DOHH2 (cell line): ENCODE measurements around the gene EXOSC7.

Experiments
- H3F3A ChIP-seq: fragments of 200-600 bp; sonication (generic), shearing (Covaris generic); 2 replicates; pipeline ENCODE4 v1.6.0; 2016; ENCODE audit warnings: antibody characterized with exemption, mild to moderate bottlenecking; ENCODE audit not compliant: control insufficient read depth, insufficient read depth
- H3K27ac ChIP-seq: fragments of 200-600 bp; sonication (generic); 2 replicates; pipeline ENCODE4 v1.5.1; 2014; ENCODE audit warnings: low read depth, mild to moderate bottlenecking, low read length, moderate library complexity
- H3K27me3 ChIP-seq: fragments of 200-600 bp; sonication (generic); 2 replicates; pipeline ENCODE4 v1.6.1; 2014; ENCODE audit warnings: mild to moderate bottlenecking, low read length, mixed read lengths; ENCODE audit not compliant: control insufficient read depth
- H3K36me3 ChIP-seq: fragments of 200-600 bp; sonication (generic); 2 replicates; pipeline ENCODE4 v1.6.1; 2014; ENCODE audit warnings: mild to moderate bottlenecking, low read length, moderate library complexity, mixed read lengths; ENCODE audit not compliant: control insufficient read depth
- H3K4me1 ChIP-seq: fragments of 200-600 bp; sonication (generic); 2 replicates; pipeline ENCODE4 v1.6.1; 2014; ENCODE audit warnings: mild to moderate bottlenecking, low read length, mixed read lengths; ENCODE audit not compliant: control insufficient read depth
- H3K4me2 ChIP-seq: fragments of 200-600 bp; sonication (generic); 2 replicates; pipeline ENCODE4 v1.6.0; 2014; ENCODE audit warnings: mild to moderate bottlenecking, low read length, moderate library complexity
- H3K4me3 ChIP-seq: fragments of 200-600 bp; sonication (generic); 2 replicates; pipeline ENCODE4 v1.5.1; 2014; ENCODE audit warnings: mild to moderate bottlenecking, low read length, mixed read lengths
- H3K79me2 ChIP-seq: fragments of 200-600 bp; sonication (generic); 2 replicates; pipeline ENCODE4 v1.6.1; 2014; ENCODE audit warnings: mild to moderate bottlenecking, low read length, mixed read lengths; ENCODE audit not compliant: control insufficient read depth
- H3K9me2 ChIP-seq: fragments of 200-600 bp; sonication (generic); replicated peaks from 2 replicates; pipeline ENCODE4 v1.6.1; 2014; ENCODE audit warnings: mild to moderate bottlenecking, low read length, mixed read lengths; ENCODE audit not compliant: control insufficient read depth
- H3K9me3 ChIP-seq: fragments of 200-600 bp; sonication (generic); 2 replicates; pipeline ENCODE4 v1.6.1; 2014; ENCODE audit warnings: antibody characterized with exemption, low read length, mixed read lengths; ENCODE audit not compliant: control insufficient read depth, insufficient read depth
- H4K20me1 ChIP-seq: fragments of 200-600 bp; sonication (generic); 2 replicates; pipeline ENCODE4 v1.6.0; 2014; ENCODE audit warnings: low read depth, mild to moderate bottlenecking, antibody characterized with exemption, low read length, moderate library complexity; ENCODE audit not compliant: control insufficient read depth, insufficient read depth
- CTCF ChIP-seq: fragments of 200-600 bp; sonication (generic); IDR thresholded peaks from one replicate; pipeline ENCODE4 v1.5.1; 2014; ENCODE audit warnings: antibody characterized with exemption, mild to moderate bottlenecking, low read depth, low read length; ENCODE audit not compliant: poor library complexity, severe bottlenecking
- EZH2phosphoT487 ChIP-seq: fragments of 200-600 bp; sonication (generic); IDR thresholded peaks from 2 replicates; pipeline ENCODE4 v1.6.1; 2017; ENCODE audit warnings: borderline replicate concordance, mild to moderate bottlenecking, antibody characterized with exemption, low read length, moderate library complexity, mixed read lengths

The EXOSC7 gene

GRCh38 chr3:44929782-44930181 lies 46.3 kb upstream of the EXOSC7 start:
- H3K9me2 ChIP-seq = no peaks in the 10 kb centered on the region
- H3F3A ChIP-seq = no peaks in the 10 kb centered on the region
- no peaks in the 10 kb centered on the region for H3K9me3 ChIP-seq
- TF ChIP-seq EZH2phosphoT487 (no peak), CTCF (no peak)
- no peak overlapping the region for H3K27ac ChIP-seq
- no peak overlapping the region for H3K4me3 ChIP-seq
- no peaks in the 10 kb centered on the region for H3K79me2 ChIP-seq
- no peak overlapping the region for H3K4me2 ChIP-seq
- peaks cover 36% of the 10 kb centered on the region for H3K36me3 ChIP-seq
- no peaks in the 10 kb centered on the region for H3K27me3 ChIP-seq
- H3K4me1 ChIP-seq = no peaks in the 10 kb centered on the region
- H4K20me1 ChIP-seq = no peaks in the 10 kb centered on the region

GRCh38 chr3:44930911-44931310 lies 45.1 kb upstream of the EXOSC7 start:
- no peak overlapping the region for H3K4me2 ChIP-seq
- H3K27me3 ChIP-seq = no peaks in the 10 kb centered on the region
- no peaks in the 10 kb centered on the region for H3K4me1 ChIP-seq
- no peak for TF ChIP-seq CTCF
- TF ChIP-seq EZH2phosphoT487 = no peak
- H3F3A ChIP-seq = no peaks in the 10 kb centered on the region
- H3K4me3 ChIP-seq = no peak overlapping the region
- no peak overlapping the region for H3K27ac ChIP-seq
- no peaks in the 10 kb centered on the region for H3K9me2 ChIP-seq
- no peaks in the 10 kb centered on the region for H3K9me3 ChIP-seq
- H4K20me1 ChIP-seq = no peaks in the 10 kb centered on the region
- H3K79me2 ChIP-seq = no peaks in the 10 kb centered on the region
- peaks cover 35% of the 10 kb centered on the region for H3K36me3 ChIP-seq

- H3K27ac ChIP-seq = no peak overlapping the region
- H3K4me3 ChIP-seq = no peak overlapping the region
- H3K4me2 ChIP-seq = no peak overlapping the region
- H3F3A ChIP-seq = no peaks in the 10 kb centered on the region
- H4K20me1 ChIP-seq = no peaks in the 10 kb centered on the region
- H3K36me3 ChIP-seq = peaks cover 30% of the 10 kb centered on the region
- no peaks in the 10 kb centered on the region for H3K27me3 ChIP-seq
- no peak for TF ChIP-seq EZH2phosphoT487
- no peak for TF ChIP-seq CTCF
- no peaks in the 10 kb centered on the region for H3K9me2 ChIP-seq
- H3K79me2 ChIP-seq = no peaks in the 10 kb centered on the region
- no peaks in the 10 kb centered on the region for H3K4me1 ChIP-seq
- H3K9me3 ChIP-seq = no peaks in the 10 kb centered on the region
Measured at GRCh38 chr3:44931791-44932190, 44.3 kb upstream of the EXOSC7 start.

GRCh38 chr3:44932271-44932670 lies 43.8 kb upstream of the EXOSC7 start:
- Histone ChIP-seq H3K27ac (no peak overlapping the region), H3K9me3 (no peaks in the 10 kb centered on the region), H3K79me2 (no peaks in the 10 kb centered on the region), H3K4me1 (no peaks in the 10 kb centered on the region), H3K36me3 (peaks cover 27% of the 10 kb centered on the region), H3F3A (no peaks in the 10 kb centered on the region), H3K4me2 (no peak overlapping the region), H3K9me2 (no peaks in the 10 kb centered on the region), H3K27me3 (no peaks in the 10 kb centered on the region), H4K20me1 (no peaks in the 10 kb centered on the region), H3K4me3 (no peak overlapping the region)
- no peak for TF ChIP-seq CTCF
- TF ChIP-seq EZH2phosphoT487 = no peak
